Parathyroid adenoma (tissue), 2 donors: ENCODE results near the gene MYOG.

Source experiments
- H2AFZ ChIP-seq: fragments of 300-600 bp; sonication (generic); one replicate; pipeline ENCODE4 v1.7.0; 2017; ENCODE audit warnings: antibody characterized with exemption, mild to moderate bottlenecking
- H3K27ac ChIP-seq: fragments of 300-600 bp; sonication (generic); one replicate; pipeline ENCODE4 v1.7.0; 2017
- H3K27me3 ChIP-seq: fragments of 300-600 bp; sonication (generic); one replicate; pipeline ENCODE4 v1.7.0; 2017; ENCODE audit warnings: low read length; ENCODE audit not compliant: control insufficient read depth, insufficient read depth
- H3K36me3 ChIP-seq: fragments of 300-600 bp; sonication (generic); one replicate; pipeline ENCODE4 v1.7.0; 2017; ENCODE audit warnings: low read length; ENCODE audit not compliant: control insufficient read depth, insufficient read depth
- H3K4me1 ChIP-seq: fragments of 300-600 bp; sonication (generic); one replicate; pipeline ENCODE4 v1.7.0; 2017; ENCODE audit warnings: control low read depth
- H3K4me2 ChIP-seq: fragments of 300-600 bp; sonication (generic); one replicate; pipeline ENCODE4 v1.7.0; 2017; ENCODE audit warnings: low read length
- H3K4me3 ChIP-seq: fragments of 300-600 bp; sonication (generic); one replicate; pipeline ENCODE4 v1.7.0; 2017; ENCODE audit warnings: low read depth, low read length
- H3K79me2 ChIP-seq: fragments of 300-600 bp; sonication (generic); one replicate; pipeline ENCODE4 v1.7.0; 2017; ENCODE audit warnings: control low read depth
- H3K9ac ChIP-seq: fragments of 300-600 bp; sonication (generic); one replicate; pipeline ENCODE4 v1.7.0; 2017; ENCODE audit warnings: mild to moderate bottlenecking
- H3K9me3 ChIP-seq: fragments of 300-600 bp; sonication (generic); one replicate; pipeline ENCODE4 v1.7.0; 2017; ENCODE audit warnings: low read length; ENCODE audit not compliant: control insufficient read depth
- CTCF ChIP-seq: fragments of 300-600 bp; sonication (generic); IDR thresholded peaks from one replicate; pipeline ENCODE4 v1.7.0; 2017; ENCODE audit warnings: antibody characterized with exemption, mild to moderate bottlenecking
- donor health status: primary hyperparathyroidism.

The MYOG gene

GRCh38 chr1:203086992-203087763, 1.4 kb upstream of the MYOG start:
- H3K27me3 ChIP-seq, result no peaks in the 10 kb centered on the region
- no peak overlapping the region for H2AFZ ChIP-seq
- no peak for TF ChIP-seq CTCF
- H3K27ac ChIP-seq, result no peak overlapping the region
- H3K4me3 ChIP-seq, result no peak overlapping the region
- H3K9me3 ChIP-seq, result no peaks in the 10 kb centered on the region
- no peak overlapping the region for H3K9ac ChIP-seq
- H3K4me2 ChIP-seq, result no peak overlapping the region
- H3K36me3 ChIP-seq, result no peaks in the 10 kb centered on the region
- H3K79me2 ChIP-seq, result no peaks in the 10 kb centered on the region
- no peaks in the 10 kb centered on the region for H3K4me1 ChIP-seq

- Histone ChIP-seq H3K4me1 (no peaks in the 10 kb centered on the region), H3K4me3 (no peak overlapping the region), H3K9me3 (no peaks in the 10 kb centered on the region), H3K9ac (no peak overlapping the region), H3K4me2 (no peak overlapping the region), H3K27ac (no peak overlapping the region), H3K27me3 (no peaks in the 10 kb centered on the region), H3K79me2 (no peaks in the 10 kb centered on the region), H3K36me3 (no peaks in the 10 kb centered on the region), H2AFZ (no peak overlapping the region)
- TF ChIP-seq CTCF, result no peak
These were observed 954 bp downstream of the MYOG start for GRCh38 chr1:203084588-203085527.

- Histone ChIP-seq H3K9ac (no peak overlapping the region), H3K4me1 (no peaks in the 10 kb centered on the region), H3K4me3 (no peak overlapping the region)
These were observed 2.3 kb downstream of the MYOG start for GRCh38 chr1:203083463-203083921.

GRCh38 chr1:203082571-203083462, 3.0 kb downstream of the MYOG start:
- Histone ChIP-seq H3K27ac (no peak overlapping the region), H3K9ac (no peak overlapping the region), H3K79me2 (no peaks in the 10 kb centered on the region), H2AFZ (no peak overlapping the region), H3K27me3 (no peaks in the 10 kb centered on the region), H3K9me3 (no peaks in the 10 kb centered on the region), H3K36me3 (no peaks in the 10 kb centered on the region), H3K4me3 (no peak overlapping the region), H3K4me1 (no peaks in the 10 kb centered on the region), H3K4me2 (no peak overlapping the region)
- no peak for TF ChIP-seq CTCF

More at GRCh38 chr1:203083463-203083921, 2.3 kb downstream of the MYOG start:
- H3K4me2 ChIP-seq, result no peak overlapping the region
- no peak overlapping the region for H3K27ac ChIP-seq
- no peaks in the 10 kb centered on the region for H3K9me3 ChIP-seq
- no peaks in the 10 kb centered on the region for H3K36me3 ChIP-seq
- TF ChIP-seq CTCF, result no peak
- no peaks in the 10 kb centered on the region for H3K27me3 ChIP-seq
- no peaks in the 10 kb centered on the region for H3K79me2 ChIP-seq
- no peak overlapping the region for H2AFZ ChIP-seq
